BJ (cell line): ENCODE measurements around the gene CHCHD3. TPM values are rescaled to one million over a fixed set of nuclear protein-coding genes. Genes with fewer than 3 reads are reported as not detected.

Source experiments
- CTCF ChIA-PET: fragments of 350-600 bp; formaldehyde crosslinking; extraction: SDS; loops from one replicate; lab custom pipeline; 2021; ENCODE audit warnings: antibody characterized with exemption, inconsistent platforms; lab: Yijun Ruan, JAX
- POLR2A ChIA-PET: fragments of 300-600 bp; sonication (Branson Sonifier 250); formaldehyde crosslinking; extraction: SDS; loops from one replicate; lab custom pipeline; 2021; ENCODE audit warnings: antibody characterized with exemption; lab: Charles Lee
- DNase-seq: peaks from one replicate; pipeline ENCODE4 v3.0.0-alpha.2; 2011; ENCODE audit warnings: low read depth
- H3K27me3 ChIP-seq: 2 replicates; pipeline ENCODE4 v1.6.0; 2011; ENCODE audit warnings: low read length; ENCODE audit not compliant: control insufficient read depth, insufficient read depth
- H3K36me3 ChIP-seq: 2 replicates; pipeline ENCODE4 v1.5.1; 2011; ENCODE audit warnings: low read length; ENCODE audit not compliant: control insufficient read depth, insufficient read depth
- H3K4me3 ChIP-seq: 2 replicates; pipeline ENCODE4 v1.5.1; 2011; ENCODE audit warnings: low read depth, mild to moderate bottlenecking, control low read depth, low read length
- CTCF ChIP-seq: IDR thresholded peaks from 2 replicates; pipeline ENCODE4 v1.5.1; 2011; ENCODE audit warnings: low read depth, mild to moderate bottlenecking, control low read depth, inconsistent platforms, low read length, moderate library complexity; ENCODE audit not compliant: insufficient read depth
- polyA plus RNA-seq: library from polyadenylated mRNA; depleted of rRNA; stranded (reverse); fragments of >200 nt; gene quantifications from 2 replicates; pipeline ENCODE4 v1.2.3, GENCODE V29; 2011

CHCHD3 gene
- polyA plus RNA-seq, 1 experiment = 47.2 TPM

- ChIA-PET POLR2A (interaction anchor here (0.6 kb wide), 1 partner anchor 1372 kb away, joined by 3 read pairs; no protein-coding TSS in a partner anchor), CTCF (interaction anchor here (0.5 kb wide), 1 partner anchor 10 kb away, joined by 3 read pairs; no protein-coding TSS in a partner anchor)
- Histone ChIP-seq H3K27me3 (no peaks in the 10 kb centered on the region), H3K36me3 (no peaks in the 10 kb centered on the region), H3K4me3 (no peak overlapping the region)
- TF ChIP-seq CTCF = no peak
- DNase-seq = peak; percentile 11
Observed at GRCh38 chr7:132965951-132966350, 115.9 kb downstream of the CHCHD3 start.

- TF ChIP-seq CTCF = no peak
- H3K36me3 ChIP-seq = no peaks in the 10 kb centered on the region
- no peak overlapping the region for H3K4me3 ChIP-seq
- POLR2A ChIA-PET = no interaction called here
- CTCF ChIA-PET = no interaction called here
- no peaks in the 10 kb centered on the region for H3K27me3 ChIP-seq
- DNase-seq = no peak
Observed at GRCh38 chr7:132964876-132965275, 117.0 kb downstream of the CHCHD3 start.

GRCh38 chr7:132959891-132960290 is 122.0 kb downstream of the CHCHD3 start:
- H3K27me3 ChIP-seq = no peaks in the 10 kb centered on the region
- no peak for DNase-seq
- CTCF ChIA-PET = no interaction called here
- H3K36me3 ChIP-seq = no peaks in the 10 kb centered on the region
- POLR2A ChIA-PET = no interaction called here
- no peak for TF ChIP-seq CTCF
- no peak overlapping the region for H3K4me3 ChIP-seq

GRCh38 chr7:132956556-132956955 is 125.3 kb downstream of the CHCHD3 start:
- ChIA-PET POLR2A (no interaction called here), CTCF (no interaction called here)
- H3K27me3 ChIP-seq = no peaks in the 10 kb centered on the region
- no peaks in the 10 kb centered on the region for H3K36me3 ChIP-seq
- no peak overlapping the region for H3K4me3 ChIP-seq
- DNase-seq = no peak
- TF ChIP-seq CTCF = no peak

- no peaks in the 10 kb centered on the region for H3K27me3 ChIP-seq
- H3K36me3 ChIP-seq = no peaks in the 10 kb centered on the region
- DNase-seq = no peak
- ChIA-PET CTCF (no interaction called here), POLR2A (no interaction called here)
- no peak for TF ChIP-seq CTCF
- no peak overlapping the region for H3K4me3 ChIP-seq
Observed at GRCh38 chr7:132953468-132953867, 128.4 kb downstream of the CHCHD3 start.
